Endothelial cell of umbilical vein (primary cell): ENCODE data around the gene HEMGN. TPM values are rescaled to one million over a fixed set of nuclear protein-coding genes. Genes with fewer than 3 reads are reported as not detected.

ENCODE experiments used
- BruUV-seq: library from RNA; stranded (reverse); fragments of 400-500 nt; replicated peaks from 2 replicates; lab custom pipeline; 2021; lab: Mats Ljungman, UMichigan
- CTCF ChIA-PET: fragments of 300-600, 350-600 bp; sonication (Branson Sonifier 250); formaldehyde crosslinking; loops from one replicate; lab custom pipeline; 2021; ENCODE audit warnings: antibody characterized with exemption, inconsistent platforms; lab: Charles Lee
- POLR2A ChIA-PET: fragments of 300-600, 350-600 bp; sonication (Branson Sonifier 250); formaldehyde crosslinking; loops from one replicate; lab custom pipeline; 2021; ENCODE audit warnings: antibody characterized with exemption, inconsistent platforms; lab: Charles Lee
- DNase-seq: peaks from one replicate; pipeline ENCODE4 v3.0.0-alpha.2; 2011; ENCODE audit warnings: low read depth, low spot score
- FAIRE-seq: peaks from 2 replicates; lab custom pipeline; 2011; peaks lifted over from hg19 to GRCh38; lab: Jason Lieb, UNC
- H2AFZ ChIP-seq: 2 replicates; pipeline ENCODE4 v1.6.0; 2012; ENCODE audit warnings: low read depth, low read length, control low read depth, inconsistent platforms
- H3K27ac ChIP-seq: 2 replicates; pipeline ENCODE4 v1.5.1; 2011; ENCODE audit warnings: low read depth, mild to moderate bottlenecking, control low read depth, low read length, moderate library complexity; ENCODE audit not compliant: insufficient read depth
- H3K27me3 ChIP-seq, 2 experiments: 2 replicates each; pipeline versions ENCODE4 v1.6.0 to v1.6.1; 2011; ENCODE audit warnings: low read length in 2 of 2, mixed read lengths in 1 of 2; ENCODE audit not compliant: control insufficient read depth in 2 of 2, insufficient read depth in 2 of 2
- H3K36me3 ChIP-seq, 2 experiments: 2 replicates in 1 of 2; 3 replicates in 1 of 2; pipeline ENCODE4 v1.5.1; 2011; ENCODE audit warnings: low read length in 2 of 2, mild to moderate bottlenecking in 1 of 2, moderate library complexity in 1 of 2; ENCODE audit not compliant: control insufficient read depth in 2 of 2, insufficient read depth in 2 of 2; ENCODE audit errors: extremely low read depth in 1 of 2
- H3K4me1 ChIP-seq: 3 replicates; pipeline ENCODE4 v1.5.1; 2011; ENCODE audit warnings: mild to moderate bottlenecking, low read length; ENCODE audit not compliant: control insufficient read depth, insufficient read depth; ENCODE audit errors: extremely low read depth
- H3K4me2 ChIP-seq: 2 replicates; pipeline ENCODE4 v1.6.1; 2011; ENCODE audit warnings: low read length, control low read depth, mixed read lengths; ENCODE audit not compliant: insufficient read depth
- H3K4me3 ChIP-seq, 3 experiments: fragments of 200-600 bp in 1 of 3; sonication (generic), shearing (Covaris generic) in 1 of 3; replicated peaks in 1 of 3; 2 replicates each; pipeline ENCODE4 v1.5.1; 2011 to 2016; ENCODE audit warnings: control low read depth in 3 of 3, low read length in 3 of 3, mild to moderate bottlenecking in 2 of 3, inconsistent platforms in 1 of 3, low read depth in 1 of 3, moderate library complexity in 1 of 3; ENCODE audit not compliant: insufficient read depth in 1 of 3
- H3K79me2 ChIP-seq: 2 replicates; pipeline ENCODE4 v1.6.0; 2012; ENCODE audit warnings: low read length, inconsistent platforms; ENCODE audit not compliant: control insufficient read depth, insufficient read depth
- H3K9ac ChIP-seq: replicated peaks from 2 replicates; pipeline ENCODE3; 2011; ENCODE audit warnings: low read length, control low read depth; ENCODE audit not compliant: insufficient read depth; ENCODE audit errors: extremely low read depth
- H3K9me1 ChIP-seq: replicated peaks from 3 replicates; pipeline ENCODE4 v1.6.0; 2011; ENCODE audit warnings: mild to moderate bottlenecking, low read length; ENCODE audit not compliant: control insufficient read depth, insufficient read depth; ENCODE audit errors: extremely low read depth
- H3K9me3 ChIP-seq: replicated peaks from 2 replicates; pipeline ENCODE4 v1.5.1; 2012; ENCODE audit warnings: low read length, inconsistent platforms; ENCODE audit not compliant: control insufficient read depth, insufficient read depth
- H4K20me1 ChIP-seq: replicated peaks from 2 replicates; pipeline ENCODE3; 2011; ENCODE audit warnings: mild to moderate bottlenecking, low read length; ENCODE audit not compliant: control insufficient read depth, insufficient read depth; ENCODE audit errors: extremely low read depth
- EZH2 ChIP-seq: IDR thresholded peaks from 2 replicates; pipeline ENCODE4 v1.6.1; 2012; ENCODE audit warnings: borderline replicate concordance, low read depth, mild to moderate bottlenecking, moderate library complexity, low read length, inconsistent platforms; ENCODE audit not compliant: severe bottlenecking
- FOS ChIP-seq: IDR thresholded peaks from 2 replicates; pipeline ENCODE4 v1.6.1; 2011; ENCODE audit warnings: mild to moderate bottlenecking, low read length, moderate library complexity, borderline replicate concordance; ENCODE audit not compliant: insufficient read depth
- GATA2 ChIP-seq: IDR thresholded peaks from 2 replicates; pipeline ENCODE4 v1.7.0; 2011; ENCODE audit warnings: low read depth, mild to moderate bottlenecking, moderate library complexity, mixed read lengths, low read length; ENCODE audit not compliant: insufficient read length, insufficient read depth
- JUN ChIP-seq: IDR thresholded peaks from 2 replicates; pipeline ENCODE4 v1.6.1; 2011; ENCODE audit warnings: borderline replicate concordance, low read depth; ENCODE audit not compliant: insufficient read length, insufficient read depth
- MAX ChIP-seq: IDR thresholded peaks from 2 replicates; pipeline ENCODE4 v1.6.1; 2011; ENCODE audit not compliant: insufficient read depth, insufficient read length
- MYC ChIP-seq: IDR thresholded peaks from one replicate; pipeline ENCODE4 v1.6.1; 2011; ENCODE audit warnings: mild to moderate bottlenecking, low read depth, low read length
- POLR2A ChIP-seq: IDR thresholded peaks from 2 replicates; pipeline ENCODE4 v1.6.1; 2012; ENCODE audit warnings: low read depth, mild to moderate bottlenecking, control low read depth, low read length
- POLR2AphosphoS5 ChIP-seq: IDR thresholded peaks from 2 replicates; pipeline ENCODE4 v1.6.1; 2012; ENCODE audit warnings: low read depth, mild to moderate bottlenecking, control low read depth, low read length, moderate library complexity; ENCODE audit not compliant: insufficient read depth
- dilution Hi-C: fragments of 300-500 bp; cut with MboI; formaldehyde crosslinking; loops from one replicate; pipeline ENCODE4 v1.15.0; 2019; ENCODE audit warnings: low sequenced_read_pairs; ENCODE audit not compliant: extremely low pct_ligation_motif_present
- intact Hi-C: fragments of 100-400 bp; cut with micrococcal nuclease; formaldehyde crosslinking; loops from one replicate; pipeline ENCODE4 v1.10.0; 2022
- polyA plus RNA-seq, 4 experiments: library from polyadenylated mRNA; depleted of rRNA in 3 of 4; stranded (reverse) in 3 of 4; unstranded in 1 of 4; fragments of >200 nt; gene quantifications; 2 replicates each; pipeline versions ENCODE4 v1.2.1 to v1.2.3, GENCODE V29; 2011 to 2012; ENCODE audit warnings: missing spikeins in 1 of 4
- total RNA-seq: library from RNA; stranded (reverse); gene quantifications from 2 replicates; pipeline ENCODE4 v1.2.3, GENCODE V29; 2021
- TF ChIP-seq, protein P1 (sequence below), 2 donors: IDR thresholded peaks; 1 replicate in 1 of 2; 2 replicates in 1 of 2; pipeline ENCODE4 v1.5.1; 2011; ENCODE audit warnings: low read length in 2 of 2, mild to moderate bottlenecking in 2 of 2, moderate library complexity in 2 of 2, control low read depth in 1 of 2, inconsistent platforms in 1 of 2, low read depth in 1 of 2; ENCODE audit not compliant: insufficient read depth in 1 of 2; ENCODE audit errors: extremely low read depth in 1 of 2

Gene HEMGN
- total and polyA plus RNA-seq, 2 donors (not counting 3 experiments of a cell fraction or from before 2014, with no cell fraction given): not detected

DNA sequence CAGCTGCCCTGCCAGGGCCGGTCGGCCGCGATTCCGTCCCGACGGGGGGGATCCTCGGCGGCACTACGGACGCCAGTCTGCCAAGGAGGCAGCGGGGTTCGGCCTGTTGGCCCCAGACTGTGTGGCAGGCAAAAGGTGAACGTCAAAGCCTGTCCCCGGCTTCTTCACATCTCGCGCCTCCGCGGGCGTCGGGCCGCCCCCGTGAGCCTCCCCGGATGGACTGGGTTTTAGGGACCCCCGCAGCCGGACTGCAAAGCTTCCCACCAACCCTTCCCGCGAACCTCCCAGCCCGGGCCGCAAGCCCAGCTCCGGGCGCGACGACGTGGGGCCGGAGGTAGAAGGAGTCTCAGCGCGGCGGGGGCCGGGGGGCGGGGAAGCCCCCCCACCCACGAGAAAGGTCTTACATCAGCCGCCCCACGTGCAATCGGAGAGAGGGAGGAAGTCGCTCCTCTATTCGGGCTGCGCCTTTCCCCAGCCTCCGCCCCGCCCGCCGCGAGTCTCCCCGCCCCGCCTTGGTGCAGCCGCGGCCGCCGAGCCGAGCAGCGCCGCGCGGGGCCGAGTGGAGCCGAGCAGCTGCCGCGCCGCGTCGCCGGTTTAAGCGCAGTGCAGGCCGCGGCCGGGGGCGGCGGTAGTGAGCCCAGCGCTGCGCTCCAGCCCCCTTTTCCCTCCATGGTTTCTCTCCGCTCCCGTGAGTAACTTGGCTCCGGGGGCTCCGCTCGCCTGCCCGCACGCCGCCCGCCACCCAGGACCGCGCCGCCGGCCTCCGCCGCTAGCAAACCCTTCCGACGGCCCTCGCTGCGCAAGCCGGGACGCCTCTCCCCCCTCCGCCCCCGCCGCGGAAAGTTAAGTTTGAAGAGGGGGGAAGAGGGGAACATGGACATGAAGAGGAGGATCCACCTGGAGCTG lies 45.0 kb upstream of the HEMGN start, which contains the start of gene ANP32B:
Gene ANP32B (plus strand): TSS at position 659 of the 906 bp plus-strand sequence. CDS start 215 bp downstream, at position 874.
- peak within 1 kb of the TSS; percentile 95 for H3K9ac ChIP-seq
- dilution Hi-C loops: no loop called here
- H3K79me2 ChIP-seq: peaks cover 47% of the 10 kb centered on the region
- FAIRE-seq (peak; percentile 92), DNase-seq (peak; percentile 92)
- CTCF ChIA-PET: interaction anchor here (0.7 to 4.1 kb wide), 12 partner anchors 9 to 107 kb away, joined by 3 to 37 read pairs (median 5); partner anchors contain the start of genes NANS and TRMO
- peak within 1 kb of the TSS; percentile 94 for H3K27ac ChIP-seq
- H3K9me1 ChIP-seq: no peaks in the 10 kb centered on the region
- H3K36me3 ChIP-seq: no peaks in the 10 kb centered on the region
- intact Hi-C loops: loop anchor here (1.0 kb wide), 7 partner anchors 27 to 349 kb away; partner anchors contain the start of genes CORO2A and NANS
- H3K4me3 ChIP-seq: peak within 1 kb of the TSS; percentile 64 to 90 (median 75)
- no peaks in the 10 kb centered on the region for H3K9me3 ChIP-seq
- H3K4me1 ChIP-seq: peaks cover 24% of the 10 kb centered on the region
- peak within 1 kb of the TSS; percentile 79 for H2AFZ ChIP-seq
- H3K27me3 ChIP-seq: no peaks in the 10 kb centered on the region
- POLR2A ChIA-PET: interaction anchor here (1.0 to 1.1 kb wide), 2 partner anchors 61 to 74 kb away, joined by 3 to 4 read pairs; partner anchors contain the start of genes NANS and TRMO
- no peak for TF ChIP-seq GATA2
- no peak for TF ChIP-seq FOS
- TF ChIP-seq EZH2: no peak
- peak; percentile 62 for TF ChIP-seq MAX
- no peak for TF ChIP-seq JUN
- peak; percentile 86 for TF ChIP-seq MYC
- TF ChIP-seq POLR2A: peak; percentile 53
- peak; percentile 75 for TF ChIP-seq POLR2AphosphoS5
- TF ChIP-seq, protein P1, sequence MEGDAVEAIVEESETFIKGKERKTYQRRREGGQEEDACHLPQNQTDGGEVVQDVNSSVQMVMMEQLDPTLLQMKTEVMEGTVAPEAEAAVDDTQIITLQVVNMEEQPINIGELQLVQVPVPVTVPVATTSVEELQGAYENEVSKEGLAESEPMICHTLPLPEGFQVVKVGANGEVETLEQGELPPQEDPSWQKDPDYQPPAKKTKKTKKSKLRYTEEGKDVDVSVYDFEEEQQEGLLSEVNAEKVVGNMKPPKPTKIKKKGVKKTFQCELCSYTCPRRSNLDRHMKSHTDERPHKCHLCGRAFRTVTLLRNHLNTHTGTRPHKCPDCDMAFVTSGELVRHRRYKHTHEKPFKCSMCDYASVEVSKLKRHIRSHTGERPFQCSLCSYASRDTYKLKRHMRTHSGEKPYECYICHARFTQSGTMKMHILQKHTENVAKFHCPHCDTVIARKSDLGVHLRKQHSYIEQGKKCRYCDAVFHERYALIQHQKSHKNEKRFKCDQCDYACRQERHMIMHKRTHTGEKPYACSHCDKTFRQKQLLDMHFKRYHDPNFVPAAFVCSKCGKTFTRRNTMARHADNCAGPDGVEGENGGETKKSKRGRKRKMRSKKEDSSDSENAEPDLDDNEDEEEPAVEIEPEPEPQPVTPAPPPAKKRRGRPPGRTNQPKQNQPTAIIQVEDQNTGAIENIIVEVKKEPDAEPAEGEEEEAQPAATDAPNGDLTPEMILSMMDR (IDR thresholded peaks at IDR 0.05; ENCODE audit: extremely low read depth in 1 of 2, insufficient read depth in 1 of 2, low read depth in 1 of 2, low read length in 2 of 2): peak; percentile 86 to 88
- peaks cover 5% of the 10 kb centered on the region for H4K20me1 ChIP-seq
- BruUV-seq: TSS peak; percentile 72
- H3K4me2 ChIP-seq: peak within 1 kb of the TSS; percentile 94
